Frontal cortex (tissue), 4 donors: ENCODE results near the gene VTI1A. TPM values are rescaled to one million over a fixed set of nuclear protein-coding genes. Genes with fewer than 3 reads are reported as not detected.
"Not testable (repeated sequence)": the region's sequence is repeated elsewhere in the genome, so short reads cannot be mapped to it uniquely, and the experiment has no call there.

Experiments used
- DNase-seq, 2 donors: peaks; one replicate each; pipeline ENCODE4 v3.0.0; 2012; ENCODE audit warnings: low spot score in 2 of 2
- FAIRE-seq: peaks from 2 replicates; lab custom pipeline; 2012; peaks lifted over from hg19 to GRCh38; lab: Jason Lieb, UNC
- small RNA-seq: library from RNA; depleted of rRNA; stranded (forward); fragments of <200 nt; gene quantifications from one replicate; pipeline ENCODE3, GENCODE V24; 2014
- total RNA-seq: library from RNA; depleted of rRNA; stranded (reverse); fragments of >200 nt; gene quantifications from one replicate; pipeline ENCODE4 v1.2.3, GENCODE V29; 2014
- donor health status: control.
- donor health status: control.
- donor health status: control.

Gene VTI1A
- total RNA-seq, 1 donor from 2014 or later, result 48.1 TPM

GRCh38 chr10:112863461-112863860 is 416.4 kb downstream of the VTI1A start:
- FAIRE-seq, DNase-seq: not testable (repeated sequence)

Small RNA genes within 50 kb of the gene (small RNA-seq; reads per million reads assigned to genes)
- not detected for gene AC022018.1
- gene MIR4295, result not detected

Other genes starting within 250 kb of the VTI1A start
- gene TECTB, start 163.8 kb upstream of the VTI1A start, total RNA-seq, result not detected
- gene ACSL5, start 73.1 kb upstream of the VTI1A start, total RNA-seq, result 2.4 TPM
- gene ZDHHC6, start 301 bp upstream of the VTI1A start, total RNA-seq, result 31.0 TPM